Measurements from ENCODE around the gene OSMR.

Gene OSMR

GRCh38 chr5:38927470-38927869, 81.7 kb downstream of the OSMR start:
- no peak overlapping the region for H3K27ac ChIP-seq
- TF ChIP-seq, protein P1, sequence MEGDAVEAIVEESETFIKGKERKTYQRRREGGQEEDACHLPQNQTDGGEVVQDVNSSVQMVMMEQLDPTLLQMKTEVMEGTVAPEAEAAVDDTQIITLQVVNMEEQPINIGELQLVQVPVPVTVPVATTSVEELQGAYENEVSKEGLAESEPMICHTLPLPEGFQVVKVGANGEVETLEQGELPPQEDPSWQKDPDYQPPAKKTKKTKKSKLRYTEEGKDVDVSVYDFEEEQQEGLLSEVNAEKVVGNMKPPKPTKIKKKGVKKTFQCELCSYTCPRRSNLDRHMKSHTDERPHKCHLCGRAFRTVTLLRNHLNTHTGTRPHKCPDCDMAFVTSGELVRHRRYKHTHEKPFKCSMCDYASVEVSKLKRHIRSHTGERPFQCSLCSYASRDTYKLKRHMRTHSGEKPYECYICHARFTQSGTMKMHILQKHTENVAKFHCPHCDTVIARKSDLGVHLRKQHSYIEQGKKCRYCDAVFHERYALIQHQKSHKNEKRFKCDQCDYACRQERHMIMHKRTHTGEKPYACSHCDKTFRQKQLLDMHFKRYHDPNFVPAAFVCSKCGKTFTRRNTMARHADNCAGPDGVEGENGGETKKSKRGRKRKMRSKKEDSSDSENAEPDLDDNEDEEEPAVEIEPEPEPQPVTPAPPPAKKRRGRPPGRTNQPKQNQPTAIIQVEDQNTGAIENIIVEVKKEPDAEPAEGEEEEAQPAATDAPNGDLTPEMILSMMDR (conservative IDR thresholded peaks at IDR 0.05): no peak
- no peak for TF ChIP-seq ZFX (IDR thresholded peaks at IDR 0.05)

DNA sequence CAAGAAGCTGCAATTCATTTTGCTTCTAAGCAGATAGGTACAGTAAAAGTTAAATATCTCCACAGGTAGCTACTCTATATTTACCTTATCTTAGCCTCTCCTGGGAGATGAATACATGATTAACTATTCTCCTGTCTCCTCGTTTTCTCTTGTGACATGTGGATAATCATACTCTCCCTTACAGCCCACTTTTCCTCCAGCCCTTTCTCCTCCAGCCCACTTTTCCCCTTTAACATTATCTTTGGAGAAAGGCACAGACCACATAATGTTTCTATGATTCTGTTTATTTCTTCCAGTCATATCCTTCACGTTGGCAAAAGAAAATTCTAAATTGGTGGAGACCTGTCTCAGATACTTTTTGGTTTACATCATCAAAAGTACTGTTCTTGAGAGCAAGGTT, 84.0 kb downstream of the OSMR start:
- H3K27ac ChIP-seq: no peak overlapping the region
- no peak for TF ChIP-seq ZFX (IDR thresholded peaks at IDR 0.05)
- TF ChIP-seq, protein P1 (conservative IDR thresholded peaks at IDR 0.05): no peak

GRCh38 chr5:38931731-38932130, 85.9 kb downstream of the OSMR start:
- TF ChIP-seq, protein P1 (conservative IDR thresholded peaks at IDR 0.05): no peak
- no peak for TF ChIP-seq ZFX (IDR thresholded peaks at IDR 0.05)
- H3K27ac ChIP-seq: no peak overlapping the region

- no peak overlapping the region for H3K27ac ChIP-seq
- TF ChIP-seq, protein P1 (conservative IDR thresholded peaks at IDR 0.05): no peak
- TF ChIP-seq ZFX (IDR thresholded peaks at IDR 0.05): no peak
These were observed 87.1 kb downstream of the OSMR start for GRCh38 chr5:38932854-38933408.

GRCh38 chr5:38935437-38935836, 89.6 kb downstream of the OSMR start:
- no peak overlapping the region for H3K27ac ChIP-seq
- TF ChIP-seq, protein P1 (conservative IDR thresholded peaks at IDR 0.05): no peak
- no peak for TF ChIP-seq ZFX (IDR thresholded peaks at IDR 0.05)

GRCh38 chr5:38936269-38936668, 90.5 kb downstream of the OSMR start:
- TF ChIP-seq ZFX (IDR thresholded peaks at IDR 0.05): no peak
- TF ChIP-seq, protein P1 (conservative IDR thresholded peaks at IDR 0.05): no peak
- H3K27ac ChIP-seq: no peak overlapping the region

GRCh38 chr5:38938424-38938823, 92.6 kb downstream of the OSMR start:
- no peak overlapping the region for H3K27ac ChIP-seq
- TF ChIP-seq, protein P1 (conservative IDR thresholded peaks at IDR 0.05): no peak
- TF ChIP-seq ZFX (IDR thresholded peaks at IDR 0.05): no peak

Measured in C4-2B (cell line).